Loucy (cell line): Measurements from ENCODE around the gene PHACTR3.

Experiments used
- H2AFZ ChIP-seq: fragments of 200-600 bp; sonication (generic); 2 replicates; pipeline ENCODE4 v1.6.0; 2016; ENCODE audit warnings: antibody characterized with exemption, mild to moderate bottlenecking, low read length, moderate library complexity
- H3F3A ChIP-seq: fragments of 200-600 bp; 2 replicates; pipeline ENCODE4 v1.6.0; 2016; ENCODE audit warnings: antibody characterized with exemption, low read depth, mild to moderate bottlenecking
- H3K27me3 ChIP-seq: fragments of 200-600 bp; sonication (generic); 2 replicates; pipeline ENCODE4 v1.6.1; 2014; ENCODE audit warnings: low read length, mild to moderate bottlenecking; ENCODE audit not compliant: insufficient read depth, poor library complexity, severe bottlenecking
- H3K36me3 ChIP-seq: fragments of 200-600 bp; sonication (generic); 2 replicates; pipeline ENCODE4 v1.6.1; 2016; ENCODE audit warnings: low read length; ENCODE audit not compliant: insufficient read depth
- H3K4me1 ChIP-seq: fragments of 200-600 bp; sonication (generic); 2 replicates; pipeline ENCODE4 v1.5.1; 2014; ENCODE audit warnings: low read length, mild to moderate bottlenecking; ENCODE audit not compliant: insufficient read depth, poor library complexity, severe bottlenecking
- H3K4me2 ChIP-seq: fragments of 200-600 bp; sonication (generic); 2 replicates; pipeline ENCODE4 v1.6.0; 2014; ENCODE audit warnings: antibody characterized with exemption, low read length, low read depth, mild to moderate bottlenecking; ENCODE audit not compliant: poor library complexity, severe bottlenecking
- H3K4me3 ChIP-seq: fragments of 200-600 bp; sonication (generic); 2 replicates; pipeline ENCODE4 v1.5.1; 2014; ENCODE audit warnings: low read length, mild to moderate bottlenecking, mixed read lengths; ENCODE audit not compliant: poor library complexity, severe bottlenecking
- H3K79me2 ChIP-seq: fragments of 200-600 bp; sonication (generic); 2 replicates; pipeline ENCODE4 v1.6.1; 2014; ENCODE audit warnings: low read length; ENCODE audit not compliant: insufficient read depth
- H3K9ac ChIP-seq: fragments of 200-600 bp; sonication (generic); 2 replicates; pipeline ENCODE4 v1.6.0; 2014; ENCODE audit warnings: mild to moderate bottlenecking, low read depth, low read length, moderate library complexity; ENCODE audit not compliant: poor library complexity, severe bottlenecking
- H3K9me2 ChIP-seq: fragments of 200-600 bp; sonication (generic); replicated peaks from 2 replicates; pipeline ENCODE4 v1.6.1; 2016; ENCODE audit warnings: low read depth, low read length, mixed read lengths
- H3K9me3 ChIP-seq: fragments of 200-600 bp; sonication (generic); 2 replicates; pipeline ENCODE4 v1.6.1; 2014; ENCODE audit warnings: mild to moderate bottlenecking, antibody characterized with exemption, low read length, low read depth; ENCODE audit not compliant: insufficient read depth
- H4K20me1 ChIP-seq: fragments of 200-600 bp; sonication (generic); 2 replicates; pipeline ENCODE4 v1.6.0; 2014; ENCODE audit warnings: antibody characterized with exemption, low read length, mild to moderate bottlenecking; ENCODE audit not compliant: insufficient read depth, poor library complexity, severe bottlenecking
- CTCF ChIP-seq: fragments of 200-600 bp; sonication (generic); conservative IDR thresholded peaks from 2 replicates; pipeline ENCODE4 v1.5.1; 2014; ENCODE audit warnings: mild to moderate bottlenecking, antibody characterized with exemption, low read length
- EZH2phosphoT487 ChIP-seq: fragments of 200-600 bp; IDR thresholded peaks from 2 replicates; pipeline ENCODE4 v1.6.1; 2018; ENCODE audit warnings: antibody characterized with exemption, mild to moderate bottlenecking, moderate library complexity, borderline replicate concordance

The PHACTR3 gene

GRCh38 chr20:59622496-59622895, 18.2 kb downstream of the PHACTR3 start:
- peaks cover 78% of the 10 kb centered on the region; the same call in 1 of the 2 replicates for H3K79me2 ChIP-seq
- TF ChIP-seq CTCF, result no peak
- no peak for TF ChIP-seq EZH2phosphoT487
- peaks cover 7% of the 10 kb centered on the region for H3K4me1 ChIP-seq
- H3K9me3 ChIP-seq, result no peaks in the 10 kb centered on the region
- no peaks in the 10 kb centered on the region for H3K9me2 ChIP-seq
- H3K4me3 ChIP-seq, result no peak overlapping the region
- no peak overlapping the region for H3K4me2 ChIP-seq
- H3K27me3 ChIP-seq, result no peaks in the 10 kb centered on the region
- peaks cover 13% of the 10 kb centered on the region for H4K20me1 ChIP-seq
- no peak overlapping the region for H2AFZ ChIP-seq
- H3F3A ChIP-seq, result no peaks in the 10 kb centered on the region
- peaks cover 3% of the 10 kb centered on the region; the same call in 1 of the 2 replicates for H3K36me3 ChIP-seq
- H3K9ac ChIP-seq, result no peak overlapping the region

GRCh38 chr20:59623133-59623532, 18.8 kb downstream of the PHACTR3 start:
- Histone ChIP-seq H3F3A (no peaks in the 10 kb centered on the region), H3K27me3 (no peaks in the 10 kb centered on the region), H3K4me3 (no peak overlapping the region)

GRCh38 chr20:59623583-59623982, 19.2 kb downstream of the PHACTR3 start:
- Histone ChIP-seq H3K36me3 (peaks cover 6% of the 10 kb centered on the region; the same call in 1 of the 2 replicates), H3K4me1 (peaks cover 7% of the 10 kb centered on the region), H3K4me3 (no peak overlapping the region), H3K79me2 (peaks cover 75% of the 10 kb centered on the region; the same call in 1 of the 2 replicates), H3K9me2 (no peaks in the 10 kb centered on the region), H3K9ac (no peak overlapping the region), H4K20me1 (peaks cover 17% of the 10 kb centered on the region), H3K27me3 (no peaks in the 10 kb centered on the region), H3F3A (no peaks in the 10 kb centered on the region), H3K9me3 (no peaks in the 10 kb centered on the region), H3K4me2 (no peak overlapping the region), H2AFZ (no peak overlapping the region)
- no peak for TF ChIP-seq CTCF
- TF ChIP-seq EZH2phosphoT487, result no peak

More at GRCh38 chr20:59623133-59623532, 18.8 kb downstream of the PHACTR3 start:
- H4K20me1 ChIP-seq, result peaks cover 17% of the 10 kb centered on the region
- H3K9me2 ChIP-seq, result no peaks in the 10 kb centered on the region
- no peak overlapping the region for H2AFZ ChIP-seq
- H3K9ac ChIP-seq, result no peak overlapping the region
- peaks cover 3% of the 10 kb centered on the region; the same call in 1 of the 2 replicates for H3K36me3 ChIP-seq
- no peaks in the 10 kb centered on the region for H3K9me3 ChIP-seq
- no peak for TF ChIP-seq CTCF
- no peak for TF ChIP-seq EZH2phosphoT487
- no peak overlapping the region for H3K4me2 ChIP-seq
- peaks cover 76% of the 10 kb centered on the region; the same call in 1 of the 2 replicates for H3K79me2 ChIP-seq
- H3K4me1 ChIP-seq, result peaks cover 7% of the 10 kb centered on the region
